GM19035 (cell line): Measurements from ENCODE around the gene PET117.
A peak's percentile ranks its signal among the peaks of the same experiment; 100 is the strongest.
"Not testable (repeated sequence)": the region's sequence is repeated elsewhere in the genome, so short reads cannot be mapped to it uniquely, and the experiment has no call there.

Source experiments
- ATAC-seq: cut with Tn5 transposase; IDR thresholded peaks from one replicate; pipeline ENCODE4 v1.9.1; 2021; ENCODE audit not compliant: unreplicated experiment

Gene PET117, protein sequence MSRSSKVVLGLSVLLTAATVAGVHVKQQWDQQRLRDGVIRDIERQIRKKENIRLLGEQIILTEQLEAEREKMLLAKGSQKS

DNA sequence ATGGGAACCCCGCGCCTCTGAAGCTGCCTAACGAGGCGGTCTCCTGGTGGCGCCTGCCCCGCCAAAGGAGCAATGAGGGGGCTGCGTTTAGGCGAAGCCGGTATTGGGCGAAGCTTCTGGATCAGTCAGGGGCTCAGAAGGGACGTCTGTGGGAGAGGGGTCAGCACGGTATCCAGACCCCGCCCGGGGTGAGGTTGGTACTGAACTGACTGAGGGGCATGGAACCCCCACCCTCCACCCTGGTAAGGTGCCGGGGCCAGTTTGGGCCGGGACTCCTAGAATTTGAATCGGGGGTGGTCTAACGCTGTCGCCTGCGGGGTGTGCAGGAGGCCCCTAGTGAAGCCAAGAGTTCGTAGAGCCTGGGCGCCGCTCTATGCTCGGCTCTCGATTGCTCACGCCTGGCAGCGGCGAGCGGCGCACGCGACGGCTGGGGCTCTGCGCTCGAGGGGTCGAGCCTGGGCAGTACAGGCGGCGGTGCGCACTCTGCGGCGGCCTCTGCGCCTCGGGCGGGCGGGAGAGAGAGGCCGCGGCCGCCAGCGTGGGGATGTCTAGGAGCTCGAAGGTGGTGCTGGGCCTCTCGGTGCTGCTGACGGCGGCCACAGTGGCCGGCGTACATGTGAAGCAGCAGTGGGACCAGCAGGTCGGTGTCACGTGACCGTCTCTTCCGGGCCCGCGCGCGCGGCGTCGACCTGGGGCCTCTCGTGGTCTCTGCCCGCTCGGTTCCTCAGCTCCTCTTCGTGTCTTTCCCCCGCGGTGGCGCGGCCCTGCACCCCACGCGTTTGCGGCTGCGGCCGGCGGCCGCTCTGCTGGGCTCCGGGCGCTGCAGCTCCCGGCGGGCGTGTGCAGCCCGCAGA is at the start of gene PET117, which contains the start of gene KAT14:
Gene PET117, plus strand, starts transcription at position 452 of the 854 bp plus-strand sequence. Its CDS starts 93 bp downstream, at position 545.
Gene KAT14, plus strand, starts transcription at position 452 of the 854 bp plus-strand sequence. CDS start 4,798 bp downstream, outside the sequence.
- ATAC-seq, result peak; percentile 89

DNA sequence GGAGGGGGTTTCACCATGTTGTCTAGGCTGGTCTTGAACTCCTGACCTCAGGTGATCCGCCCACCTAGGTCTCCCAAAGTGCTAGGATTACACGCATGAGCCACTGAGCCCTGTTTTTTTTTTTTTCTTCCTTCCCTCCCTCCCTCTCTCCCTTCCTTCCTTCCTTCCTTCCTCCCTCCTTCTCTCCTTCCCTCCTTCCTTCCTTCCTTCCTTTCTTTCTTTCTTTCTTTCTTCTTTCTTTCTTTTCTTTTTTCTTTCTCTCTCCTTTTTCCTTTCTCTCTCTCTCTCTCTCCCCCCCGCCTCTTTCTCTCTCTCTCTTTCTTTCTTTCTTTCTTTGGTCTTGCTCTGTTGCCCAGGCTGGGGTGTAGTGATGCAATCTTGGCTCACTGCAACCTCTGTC is 49.4 kb upstream of the PET117 start:
- not testable (repeated sequence) for ATAC-seq

DNA sequence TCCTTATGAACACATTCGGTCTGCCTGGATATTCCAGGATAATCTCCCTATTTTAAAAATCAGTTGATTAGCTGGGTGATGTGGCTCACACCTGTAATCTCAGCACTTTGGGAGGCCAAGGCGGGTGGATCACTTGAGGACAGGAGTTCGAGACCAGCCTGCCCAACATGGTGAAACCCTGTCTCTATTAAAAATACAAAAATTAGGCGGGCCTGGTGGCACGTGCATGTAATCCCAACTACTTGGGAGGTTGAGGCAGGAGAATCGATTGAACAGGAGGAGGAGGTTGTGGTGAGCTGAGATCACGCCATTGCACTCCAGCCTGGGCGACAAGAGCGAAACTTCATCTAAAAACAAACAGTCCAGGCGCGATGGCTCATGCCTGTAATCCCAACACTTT is 48.8 kb upstream of the PET117 start:
- not testable (repeated sequence) for ATAC-seq

DNA sequence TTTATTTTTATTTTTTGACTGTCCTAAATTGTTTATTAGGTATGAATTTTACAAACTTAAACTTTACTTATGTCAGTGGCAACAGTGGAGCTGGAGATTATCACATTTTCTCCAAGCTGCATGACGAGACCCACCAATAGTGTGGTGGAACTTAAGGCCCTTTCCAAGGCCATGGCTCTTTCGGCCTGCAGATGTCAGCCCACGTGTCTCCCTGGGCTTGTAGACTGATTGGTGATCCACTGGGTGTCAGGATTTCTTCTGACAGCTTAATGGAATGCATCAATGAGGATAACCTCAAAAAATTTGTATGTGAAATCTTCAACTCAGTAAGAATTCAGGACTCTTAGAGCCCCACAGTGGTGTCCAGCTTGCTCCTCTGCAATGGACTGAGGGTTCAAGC is 47.6 kb upstream of the PET117 start:
- ATAC-seq, result no peak

DNA sequence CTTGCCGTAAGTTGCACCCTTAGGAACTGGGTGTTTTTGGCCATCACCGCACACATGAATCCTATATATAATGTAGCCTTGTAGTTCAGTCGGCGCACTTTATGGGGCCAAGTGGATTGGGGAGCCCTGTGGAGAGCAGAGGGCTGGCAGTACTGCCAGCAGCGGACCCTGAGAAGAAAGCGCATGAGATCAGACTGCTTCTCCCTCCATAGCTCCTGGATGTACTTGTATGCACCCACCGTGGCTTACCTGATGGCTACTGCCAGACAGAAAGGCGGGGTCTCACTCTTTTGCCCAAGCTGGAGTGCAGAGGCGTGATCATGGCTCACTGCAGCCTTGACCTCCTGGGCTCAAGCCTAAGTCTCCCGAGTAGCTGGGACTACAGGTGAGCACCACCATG is 47.2 kb upstream of the PET117 start:
- no peak for ATAC-seq

DNA sequence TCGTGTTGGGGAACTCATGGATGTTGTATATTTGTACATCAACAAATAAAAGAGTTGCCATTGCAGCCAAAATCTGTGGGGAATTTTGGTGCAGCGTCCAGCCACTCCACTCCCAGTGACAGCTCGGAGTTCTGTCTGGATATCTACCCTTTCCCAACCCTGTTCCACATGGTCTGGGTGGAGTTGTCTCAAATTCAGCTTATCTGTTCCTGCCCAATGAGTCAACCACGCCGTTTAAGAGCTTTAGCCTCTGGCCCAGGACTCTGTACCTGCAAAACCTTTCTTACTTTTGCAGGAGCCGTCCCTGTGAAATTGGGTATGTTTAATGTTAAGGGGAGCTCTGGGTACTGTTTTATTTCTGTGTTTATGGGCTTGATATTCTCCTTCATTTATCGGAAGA is 46.0 kb upstream of the PET117 start:
- no peak for ATAC-seq

DNA sequence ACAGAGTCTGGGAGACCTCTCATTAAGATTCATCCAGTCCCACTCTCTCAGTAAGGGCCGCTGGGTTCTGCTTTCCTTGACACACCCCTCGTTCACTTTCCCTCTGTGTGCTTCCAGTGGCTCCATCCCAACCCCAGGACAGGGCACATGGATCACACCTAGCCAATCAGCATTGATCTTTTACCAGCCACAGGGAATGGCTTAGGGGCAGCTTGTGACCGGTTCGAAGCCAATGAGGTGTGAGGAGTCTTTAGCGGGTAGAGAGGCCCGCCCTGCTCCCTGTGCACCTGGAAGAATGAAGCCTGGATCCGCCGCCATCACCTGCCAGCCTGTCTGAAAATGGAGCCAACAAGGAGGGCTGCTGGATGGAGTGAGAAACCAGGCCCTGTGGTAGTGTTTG is 44.8 kb upstream of the PET117 start:
- no peak for ATAC-seq

DNA sequence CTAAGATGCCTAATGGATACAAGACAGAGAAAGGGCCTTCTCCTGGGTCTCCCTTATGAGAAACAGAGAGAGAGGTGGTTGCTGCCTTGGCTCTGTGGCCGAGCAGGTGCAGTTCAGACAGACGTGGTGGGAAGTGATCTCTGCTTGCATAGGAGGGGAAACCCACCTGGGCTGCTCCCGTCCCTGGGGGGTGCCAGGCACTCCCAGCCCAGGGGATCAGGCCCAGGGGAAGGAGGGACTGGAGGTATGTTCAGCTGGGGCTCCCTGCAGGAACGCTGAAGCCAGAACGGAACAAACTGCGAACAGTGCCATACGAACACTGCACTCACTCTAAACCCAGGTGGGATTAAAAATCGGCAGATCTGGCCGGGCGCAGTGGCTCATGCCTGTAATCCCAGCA is 44.3 kb upstream of the PET117 start:
- ATAC-seq, result no peak

DNA sequence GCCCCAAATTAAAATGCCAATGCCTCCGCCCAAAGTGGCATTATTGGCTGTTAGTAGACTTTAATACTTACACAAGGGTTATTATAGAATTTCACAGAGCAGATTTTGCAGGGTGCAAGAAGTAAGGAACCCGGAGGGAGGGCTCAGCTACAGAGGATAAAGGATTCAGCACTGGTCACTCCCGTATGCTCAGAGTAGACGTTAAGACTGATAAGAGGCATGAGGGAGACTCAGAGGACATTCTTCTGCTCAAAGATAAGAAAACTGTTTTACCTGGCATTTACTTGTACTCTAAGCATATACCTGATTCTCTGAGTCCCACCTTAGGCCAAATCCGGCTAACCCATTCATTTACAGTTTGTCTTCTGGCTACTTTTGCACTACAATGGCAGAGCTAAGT is 43.5 kb upstream of the PET117 start:
- no peak for ATAC-seq

DNA sequence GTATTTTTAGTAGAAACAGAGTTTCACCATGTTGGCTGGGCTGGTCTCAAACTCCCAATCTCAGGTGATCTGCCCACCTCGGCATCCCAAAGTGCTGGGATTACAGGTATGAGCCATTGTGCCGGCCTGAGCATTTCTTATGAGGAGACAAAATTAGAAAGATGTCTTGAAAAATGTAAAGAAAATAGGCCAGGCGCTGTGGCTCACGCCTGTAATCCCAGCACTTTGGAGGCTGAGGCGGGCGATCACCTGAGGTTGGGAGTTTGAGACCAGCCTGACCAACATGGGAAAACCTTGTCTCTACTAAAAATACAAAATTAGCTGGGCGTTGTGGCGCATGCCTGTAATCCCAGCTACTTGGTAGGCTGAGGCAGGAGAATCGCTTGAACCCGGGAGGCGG is 37.1 kb upstream of the PET117 start:
- ATAC-seq, result not testable (repeated sequence)

DNA sequence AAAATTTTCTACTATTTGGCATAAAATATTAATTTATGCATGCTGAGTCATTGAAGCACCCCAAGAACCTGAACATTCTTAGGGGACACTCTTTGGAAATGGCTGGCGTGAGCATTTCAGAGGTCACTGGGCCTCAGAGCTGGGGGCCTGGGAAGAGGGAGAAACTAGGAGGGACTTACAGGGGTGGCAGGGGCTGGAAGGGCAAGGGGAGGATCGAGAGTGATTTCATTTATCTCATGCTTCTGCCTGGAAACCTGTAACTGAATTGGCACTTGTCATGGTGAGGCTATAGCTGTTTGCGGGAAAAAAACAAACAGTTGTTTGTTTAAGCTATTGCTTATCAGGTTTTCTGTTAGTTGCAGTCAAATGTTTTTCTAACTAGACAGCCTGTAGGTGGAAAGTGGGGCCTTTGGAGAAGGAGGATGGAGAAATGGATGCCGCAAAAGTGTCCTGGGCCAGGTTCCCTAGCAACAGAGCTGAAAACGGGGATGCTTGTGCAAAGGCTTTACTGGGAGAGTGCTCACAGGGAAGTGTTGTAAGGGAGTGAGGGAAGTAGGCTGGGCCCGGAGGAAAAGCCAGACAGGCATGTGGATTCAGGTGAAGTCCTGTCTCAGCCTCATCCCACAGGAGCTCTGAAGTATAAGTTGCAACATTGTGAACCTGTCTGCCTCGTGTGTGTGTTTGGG is 36.4 kb upstream of the PET117 start:
- no peak for ATAC-seq

DNA sequence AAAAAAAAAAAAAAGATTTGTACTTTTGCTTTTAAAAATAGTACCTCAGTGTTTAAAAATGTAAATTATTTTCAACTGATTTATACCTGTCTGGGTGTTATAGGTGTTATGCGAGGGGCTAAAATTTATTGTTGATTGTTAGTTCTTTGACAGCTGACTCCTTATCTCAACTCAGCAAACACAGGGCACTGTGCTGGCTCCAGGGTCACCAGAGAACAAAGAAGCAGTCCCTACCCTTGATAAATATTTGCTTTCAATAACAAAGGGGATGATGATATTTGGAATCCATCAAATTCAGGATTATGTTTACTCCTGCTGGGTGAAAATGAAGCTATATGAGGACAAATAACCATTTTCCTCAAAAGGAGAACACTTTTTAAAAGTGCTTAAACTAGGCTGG is 34.2 kb upstream of the PET117 start:
- ATAC-seq, result no peak

DNA sequence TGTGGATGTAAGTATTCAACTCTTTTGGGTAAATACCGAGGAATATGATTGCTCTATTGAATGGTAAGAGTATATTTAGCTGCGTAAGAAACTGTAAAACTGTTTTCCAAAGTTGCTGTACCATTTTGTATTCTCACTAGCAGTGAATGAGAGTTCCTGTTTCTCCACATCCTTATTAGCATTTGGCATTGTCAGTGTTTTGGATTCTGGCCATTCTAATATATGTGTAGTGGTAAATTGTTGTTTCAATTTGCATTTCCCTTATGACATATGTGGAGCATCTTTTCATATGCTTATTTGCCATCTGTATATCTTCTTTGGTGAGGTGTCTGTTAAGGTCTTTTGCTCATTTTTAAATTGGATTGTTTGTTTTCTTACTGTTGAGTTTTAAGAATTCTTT is 29.3 kb upstream of the PET117 start:
- no peak for ATAC-seq

DNA sequence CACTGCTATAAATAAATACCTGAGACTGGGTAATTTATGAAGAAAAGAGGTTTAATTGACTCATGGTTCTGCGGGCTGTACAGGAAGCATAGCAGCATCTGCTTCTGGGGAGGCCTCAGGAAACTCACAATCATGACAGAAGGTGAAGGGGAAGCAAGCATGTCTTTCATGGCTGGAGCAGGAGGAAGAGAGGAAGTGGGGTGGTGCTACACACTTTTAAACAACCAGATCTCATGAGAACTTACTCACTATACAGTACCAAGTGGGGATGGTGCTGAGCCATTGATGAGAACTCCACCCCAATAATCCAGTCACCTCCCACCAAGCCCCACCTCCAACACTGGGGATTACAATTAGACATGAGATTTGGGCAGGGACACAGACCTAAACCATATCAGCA is 9.1 kb upstream of the PET117 start:
- ATAC-seq, result not testable (repeated sequence)

DNA sequence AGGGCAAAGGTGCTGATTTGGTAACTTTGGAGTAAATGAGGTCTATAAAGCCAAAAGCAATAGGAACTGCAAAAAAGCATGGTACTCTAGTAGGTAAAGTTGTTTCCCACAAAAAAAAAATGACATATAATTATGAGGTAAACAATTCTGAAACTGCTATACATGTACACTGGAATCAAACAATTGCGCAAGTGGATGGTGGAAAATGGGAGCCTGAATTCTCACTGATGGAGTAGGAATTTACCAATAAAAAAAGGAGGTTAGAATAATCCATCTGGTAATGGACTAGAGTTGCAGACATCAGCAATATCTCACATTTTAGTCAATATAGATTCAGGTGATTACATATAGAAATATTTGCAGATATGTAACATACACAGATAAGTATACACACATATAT is 5.0 kb upstream of the PET117 start:
- no peak for ATAC-seq

DNA sequence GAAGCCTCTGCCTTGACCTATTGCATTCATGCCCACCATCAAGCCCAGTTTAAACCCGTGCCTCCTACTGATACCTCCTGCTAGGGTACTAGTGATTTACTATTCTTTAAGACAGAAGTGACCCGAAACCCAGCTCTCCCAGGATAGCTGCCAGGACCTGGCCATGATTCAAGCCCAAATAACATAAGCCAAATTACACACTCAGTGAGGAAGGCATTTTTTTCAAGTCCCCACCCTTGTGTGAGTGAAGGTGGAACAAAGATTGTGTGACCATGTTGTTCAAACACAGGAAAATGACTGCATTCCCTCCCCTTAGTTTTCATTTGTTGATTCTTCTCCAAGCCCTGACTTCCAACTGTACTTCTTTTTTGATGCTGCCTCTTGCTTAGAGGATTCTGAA is 3.7 kb upstream of the PET117 start:
- no peak for ATAC-seq

DNA sequence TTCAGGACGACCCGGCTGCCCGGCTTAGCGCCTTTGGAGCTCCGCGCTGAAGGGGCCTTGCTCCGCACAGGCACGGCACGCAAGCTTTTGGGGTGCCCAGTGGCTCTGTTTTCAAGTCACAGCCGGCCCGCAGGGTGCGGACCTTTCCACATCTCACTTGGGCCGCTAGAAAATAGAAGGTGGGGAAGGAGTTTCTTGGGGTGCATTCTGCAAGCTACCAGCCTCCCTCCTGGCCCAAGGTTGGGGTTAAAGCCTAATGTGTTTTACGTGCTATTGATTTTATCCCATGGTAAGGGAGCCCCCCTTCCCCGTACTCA is 561 bp downstream of the PET117 start:
- ATAC-seq, result peak; percentile 3

DNA sequence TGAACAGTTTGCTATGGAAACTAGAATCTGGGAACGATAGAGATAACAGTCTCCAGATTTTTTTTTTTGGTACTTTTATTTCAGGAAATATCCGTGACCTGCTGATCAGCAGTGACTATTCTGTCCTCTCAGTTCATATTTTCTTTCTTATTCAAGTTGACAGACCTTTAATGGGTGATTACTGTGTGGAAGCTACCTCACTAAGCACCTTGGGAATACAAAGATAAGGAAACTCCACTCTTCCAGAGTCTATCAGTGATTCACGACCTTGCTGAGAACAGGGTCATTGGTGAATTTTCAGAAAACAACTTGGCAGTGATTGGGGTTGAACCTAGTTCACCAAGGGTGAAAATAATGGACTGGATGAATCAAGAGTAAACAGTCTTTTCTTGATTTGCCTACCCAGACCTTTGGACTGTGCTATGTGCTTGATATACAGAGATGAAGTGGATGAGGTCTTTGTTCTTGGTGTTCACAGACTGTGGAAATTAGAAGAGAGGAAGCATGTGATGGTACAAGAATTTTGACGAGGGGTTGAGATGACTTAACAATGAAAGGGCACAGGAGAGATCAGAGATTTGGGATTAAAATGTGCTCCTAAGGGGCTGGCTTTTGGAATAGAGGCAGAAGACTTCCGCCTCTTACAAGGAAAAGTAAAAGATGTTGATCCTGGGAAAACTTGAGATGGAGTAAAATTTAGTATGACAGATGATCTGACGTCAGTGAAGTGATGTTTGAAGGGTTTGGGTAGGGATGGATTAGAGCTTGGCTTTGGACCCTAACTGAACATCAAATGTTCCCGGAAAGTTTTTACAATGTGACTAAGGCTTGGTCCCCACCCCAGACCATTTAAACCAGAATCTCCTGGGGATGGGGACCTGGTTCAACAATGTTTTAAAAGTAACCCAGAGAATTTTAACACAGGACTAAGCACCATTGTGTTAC is 1.2 kb downstream of the PET117 start:
- ATAC-seq, result no peak

DNA sequence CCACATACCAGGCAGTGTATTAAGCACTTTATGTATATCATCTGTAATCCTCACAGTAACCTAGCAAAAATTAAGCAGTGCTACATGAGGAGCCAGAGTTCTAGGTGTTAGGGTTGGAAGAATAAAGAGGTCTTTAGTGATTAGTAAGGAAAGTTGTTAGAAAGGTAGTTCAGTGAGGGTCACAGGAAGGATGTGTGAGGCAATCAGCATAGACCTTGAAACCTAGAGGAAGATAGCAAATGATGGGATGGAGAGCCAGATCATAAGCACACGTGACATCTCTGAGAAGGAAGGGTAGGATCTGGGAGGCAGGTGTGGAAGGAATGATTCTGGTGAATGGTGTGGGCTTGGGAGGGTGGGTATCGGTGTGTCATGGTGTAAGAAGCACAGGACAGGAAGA is 2.2 kb downstream of the PET117 start:
- ATAC-seq, result no peak

DNA sequence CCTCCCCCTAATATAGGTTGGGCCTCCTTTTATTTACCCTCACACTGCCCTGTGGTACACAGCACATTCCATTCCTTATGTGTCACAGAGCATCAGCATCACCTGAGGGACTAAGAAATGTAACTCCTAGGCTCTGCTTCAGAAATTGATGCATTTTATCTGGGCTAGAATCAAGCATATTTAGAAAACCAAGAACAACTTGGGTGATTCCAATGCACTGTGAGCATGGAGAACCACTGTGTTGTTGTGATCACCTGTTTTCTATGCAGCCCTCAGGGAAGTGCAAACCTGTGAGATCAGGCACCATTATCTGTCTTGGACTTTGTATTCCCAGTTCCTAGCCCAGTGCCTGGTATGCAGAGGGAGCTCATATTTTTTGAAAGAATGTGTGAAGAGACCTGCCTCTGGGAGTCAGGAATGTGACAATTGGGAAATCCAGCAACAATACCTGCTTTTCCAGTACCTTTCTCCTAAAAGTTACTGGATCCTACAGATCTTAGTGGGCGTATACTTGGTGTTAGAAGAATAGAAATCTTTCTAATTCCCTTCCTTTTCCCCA is 7.0 kb downstream of the PET117 start:
- ATAC-seq, result no peak

DNA sequence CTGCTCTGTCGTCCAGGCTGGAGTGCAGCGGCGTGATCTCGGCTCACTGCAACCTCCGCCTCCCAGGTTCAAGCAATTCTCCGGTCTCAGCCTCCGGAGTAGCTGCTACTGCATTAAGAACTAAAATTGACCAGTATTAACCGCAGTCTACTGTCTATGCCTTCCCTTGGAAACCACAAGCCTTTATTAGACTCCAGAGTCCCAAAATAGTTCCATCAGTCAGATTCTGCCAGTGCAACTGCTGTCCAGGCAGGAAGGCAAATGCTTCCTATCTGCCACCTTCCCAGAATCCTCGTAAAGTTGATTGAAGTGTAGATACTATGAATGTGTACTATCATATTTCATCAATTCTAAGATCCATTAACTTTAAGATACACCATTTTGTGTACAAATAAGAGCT is 16.7 kb downstream of the PET117 start:
- ATAC-seq, result no peak
